Fibroblast of lung (primary cell): Measurements from ENCODE around the gene SDHC. TPM values are rescaled to one million over a fixed set of nuclear protein-coding genes. Genes with fewer than 3 reads are reported as not detected.

Source experiments
- DNase-seq, 2 donors: peaks; one replicate each; pipeline versions ENCODE4 v3.0.0 to v3.0.0-alpha.2; 2010; ENCODE audit warnings: low read depth in 2 of 2
- H2AFZ ChIP-seq: 2 replicates; pipeline ENCODE4 v1.5.1; 2012; ENCODE audit warnings: low read length, control low read depth, inconsistent platforms
- H3K27ac ChIP-seq: 2 replicates; pipeline ENCODE4 v1.5.1; 2011; ENCODE audit warnings: low read length, control low read depth; ENCODE audit not compliant: insufficient read depth
- H3K27me3 ChIP-seq: 2 replicates; pipeline ENCODE4 v1.5.1; 2011; ENCODE audit warnings: mild to moderate bottlenecking, low read length; ENCODE audit not compliant: control insufficient read depth, insufficient read depth
- H3K36me3 ChIP-seq: 2 replicates; pipeline ENCODE4 v1.5.1; 2011; ENCODE audit warnings: low read length; ENCODE audit not compliant: control insufficient read depth, insufficient read depth
- H3K4me1 ChIP-seq: 2 replicates; pipeline ENCODE4 v1.5.1; 2011; ENCODE audit warnings: low read length; ENCODE audit not compliant: control insufficient read depth, insufficient read depth; ENCODE audit errors: extremely low read depth
- H3K4me2 ChIP-seq: 2 replicates; pipeline ENCODE4 v1.5.1; 2011; ENCODE audit warnings: low read length, control low read depth; ENCODE audit not compliant: insufficient read depth; ENCODE audit errors: extremely low read depth
- H3K4me3 ChIP-seq, 4 experiments: fragments of 200-600 bp in 1 of 4; sonication (generic) in 1 of 4; replicated peaks in 1 of 4; 2 replicates each; pipeline ENCODE4 v1.5.1; 2011 to 2016; ENCODE audit warnings: low read length in 4 of 4, low read depth in 3 of 4, mild to moderate bottlenecking in 3 of 4, control low read depth in 2 of 4, inconsistent platforms in 1 of 4, mixed read lengths in 1 of 4; ENCODE audit not compliant: insufficient read depth in 1 of 4; ENCODE audit errors: control extremely low read depth in 1 of 4
- H3K79me2 ChIP-seq: 2 replicates; pipeline ENCODE4 v1.5.1; 2012; ENCODE audit warnings: mild to moderate bottlenecking, low read length, inconsistent platforms; ENCODE audit not compliant: control insufficient read depth, insufficient read depth
- H3K9ac ChIP-seq: 2 replicates; pipeline ENCODE4 v1.5.1; 2011; ENCODE audit warnings: mild to moderate bottlenecking, low read length, control low read depth; ENCODE audit not compliant: insufficient read depth
- H3K9me3 ChIP-seq: 2 replicates; pipeline ENCODE4 v1.5.1; 2012; ENCODE audit warnings: low read depth, low read length; ENCODE audit not compliant: control insufficient read depth, insufficient read depth
- H4K20me1 ChIP-seq: 2 replicates; pipeline ENCODE4 v1.5.1; 2011; ENCODE audit warnings: low read length; ENCODE audit not compliant: control insufficient read depth, insufficient read depth; ENCODE audit errors: extremely low read depth
- CTCF ChIP-seq, 2 donors: IDR thresholded peaks in 1 of 2; conservative IDR thresholded peaks in 1 of 2; 1 replicate in 1 of 2; 2 replicates in 1 of 2; pipeline ENCODE4 v1.5.1; 2011 to 2012; ENCODE audit warnings: low read length in 2 of 2, control low read depth in 1 of 2, inconsistent platforms in 1 of 2, low read depth in 1 of 2, mild to moderate bottlenecking in 1 of 2
- EZH2 ChIP-seq: IDR thresholded peaks from 2 replicates; pipeline ENCODE4 v1.5.1; 2012; ENCODE audit warnings: low read length, control low read depth, mild to moderate bottlenecking; ENCODE audit errors: missing control alignments
- polyA plus RNA-seq, 2 donors: library from polyadenylated mRNA; depleted of rRNA in 1 of 2; stranded (reverse) in 1 of 2; unstranded in 1 of 2; fragments of >200 nt; gene quantifications; 2 replicates each; pipeline ENCODE4 v1.2.1, GENCODE V29; 2011 to 2012; ENCODE audit warnings: missing spikeins in 1 of 2
- total RNA-seq: library from RNA; depleted of rRNA; stranded (reverse); fragments of >200 nt; gene quantifications from 2 replicates; pipeline ENCODE4 v1.2.1, GENCODE V29; 2014

The SDHC gene
- total and polyA plus RNA-seq, 2 donors (not counting 1 experiment from before 2014, with no cell fraction given): 24.8 to 484 TPM

- H3K9ac ChIP-seq: no peak overlapping the region
- no peaks in the 10 kb centered on the region for H3K79me2 ChIP-seq
- no peak for DNase-seq
- H2AFZ ChIP-seq: no peak overlapping the region
- TF ChIP-seq EZH2: no peak
- no peak for TF ChIP-seq CTCF (conservative IDR thresholded peaks at IDR 0.05 in 1 of 2, IDR thresholded peaks at IDR 0.05 in 1 of 2; ENCODE audit: low read depth in 1 of 2, low read length in 2 of 2)
- no peaks in the 10 kb centered on the region for H3K9me3 ChIP-seq
- no peak overlapping the region for H3K4me3 ChIP-seq
- H3K4me2 ChIP-seq: no peak overlapping the region
- peaks cover 3% of the 10 kb centered on the region for H3K4me1 ChIP-seq
- no peak overlapping the region for H3K27ac ChIP-seq
- H3K27me3 ChIP-seq: no peaks in the 10 kb centered on the region
- no peaks in the 10 kb centered on the region for H4K20me1 ChIP-seq
- H3K36me3 ChIP-seq: no peaks in the 10 kb centered on the region
Observed at GRCh38 chr1:161300478-161300877, 13.7 kb upstream of the SDHC start.

DNA sequence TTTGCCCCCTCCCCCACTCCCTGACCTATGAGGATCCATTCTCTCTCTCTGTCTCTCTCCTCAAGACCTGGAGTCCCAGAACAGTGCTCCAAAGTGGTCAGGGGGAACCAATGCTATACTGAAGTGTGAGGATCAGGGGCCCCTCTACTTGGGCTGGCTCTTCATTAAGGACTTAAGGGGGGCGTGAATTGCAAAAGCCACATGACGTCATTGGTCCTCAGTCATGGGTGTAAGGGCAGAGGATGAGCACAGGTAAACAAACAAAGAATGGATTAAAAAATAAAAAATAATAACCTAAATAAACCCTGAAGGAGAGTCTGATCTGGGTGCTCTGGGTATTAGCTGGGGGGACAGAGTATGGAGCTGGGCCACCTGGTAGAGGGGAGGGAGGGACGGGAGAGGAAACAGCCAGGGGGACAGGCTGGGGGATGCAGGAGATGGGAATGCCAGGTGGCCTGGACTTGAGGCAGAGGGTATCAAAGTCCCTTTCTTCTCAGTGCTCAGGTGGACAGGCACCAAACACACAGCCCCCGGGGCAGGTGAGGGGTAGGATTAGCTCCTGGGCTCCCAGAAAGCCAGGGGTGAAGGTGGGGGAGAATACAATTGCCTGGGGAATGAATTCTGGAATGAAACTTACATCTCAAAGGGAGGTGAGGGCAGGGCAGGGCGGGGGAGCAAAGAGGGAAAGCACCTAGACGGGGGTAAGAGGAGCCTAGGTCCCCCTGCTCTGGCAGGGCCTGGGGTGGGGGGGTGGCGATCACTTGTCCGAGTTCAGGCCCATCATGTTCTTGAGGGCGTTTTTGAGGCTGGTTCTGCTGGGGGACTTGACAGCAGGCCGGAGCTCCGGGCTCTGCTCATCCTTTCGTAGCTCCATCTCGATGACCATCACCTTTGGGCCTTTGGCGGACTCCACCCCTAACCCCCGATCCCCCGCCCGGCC is 9.0 kb upstream of the SDHC start:
- Histone ChIP-seq H3K27me3 (no peaks in the 10 kb centered on the region), H3K4me3 (peak overlapping the region; percentile 34 to 79 (median 60)), H3K9me3 (no peaks in the 10 kb centered on the region), H3K4me2 (peak overlapping the region; percentile 77), H4K20me1 (no peaks in the 10 kb centered on the region), H3K4me1 (peaks cover 16% of the 10 kb centered on the region), H3K79me2 (no peaks in the 10 kb centered on the region), H2AFZ (peak overlapping the region; percentile 81), H3K9ac (peak overlapping the region; percentile 40), H3K36me3 (no peaks in the 10 kb centered on the region), H3K27ac (no peak overlapping the region)
- TF ChIP-seq EZH2 (no peak), CTCF (conservative IDR thresholded peaks at IDR 0.05 in 1 of 2, IDR thresholded peaks at IDR 0.05 in 1 of 2; ENCODE audit: low read depth in 1 of 2, low read length in 2 of 2) (no peak)
- DNase-seq: no peak

- Histone ChIP-seq H3K9me3 (no peaks in the 10 kb centered on the region), H3K79me2 (no peaks in the 10 kb centered on the region), H3K27ac (no peak overlapping the region), H3K9ac (peak overlapping the region; percentile 40), H3K36me3 (no peaks in the 10 kb centered on the region), H2AFZ (peak overlapping the region; percentile 81), H4K20me1 (no peaks in the 10 kb centered on the region), H3K4me1 (peaks cover 16% of the 10 kb centered on the region), H3K4me3 (peak overlapping the region; percentile 34 to 79 (median 60)), H3K27me3 (no peaks in the 10 kb centered on the region), H3K4me2 (peak overlapping the region; percentile 77)
- TF ChIP-seq EZH2: no peak
- TF ChIP-seq CTCF (conservative IDR thresholded peaks at IDR 0.05 in 1 of 2, IDR thresholded peaks at IDR 0.05 in 1 of 2; ENCODE audit: low read depth in 1 of 2, low read length in 2 of 2): peak in 1 of 2 donors; percentile 32
- DNase-seq: peak; percentile 47 to 59
Observed at GRCh38 chr1:161305867-161306519, 8.2 kb upstream of the SDHC start.
